K562 (cell line): ENCODE results near the gene GTPBP8. TPM values are rescaled to one million over a fixed set of nuclear protein-coding genes. Genes with fewer than 3 reads are reported as not detected.

Source experiments
- ATAC-seq: fragments of 200-7000 bp; cut with Tn5 transposase; 3 replicates; pipeline ENCODE4 v1.9.1; 2020; ENCODE audit warnings: moderate library complexity
- BruUV-seq: library from RNA; stranded (reverse); fragments of 400-500 nt; replicated peaks from 2 replicates; lab custom pipeline; 2021; lab: Mats Ljungman, UMichigan
- CTCF ChIA-PET: fragments of 300-600 bp; formaldehyde crosslinking; extraction: SDS; loops from one replicate; lab custom pipeline; 2021; ENCODE audit warnings: low intra/inter-chr PET ratio; lab: Yijun Ruan, JAX
- POLR2A ChIA-PET: fragments of 300-600, 350-650 bp; sonication (Branson Sonifier 250); formaldehyde crosslinking; extraction: SDS; loops from one replicate; lab custom pipeline; 2021; ENCODE audit warnings: antibody characterized with exemption, inconsistent platforms; lab: Yijun Ruan, JAX
- DNase-seq, 4 experiments: peaks; one replicate each; pipeline versions ENCODE4 v3.0.0 to v3.0.0-alpha.2; 2011 to 2018; ENCODE audit warnings: low spot score in 3 of 4, mixed read lengths in 3 of 4; ENCODE audit errors: extremely low read depth in 1 of 4
- FAIRE-seq: peaks from 2 replicates; lab custom pipeline; 2011; peaks lifted over from hg19 to GRCh38; lab: Jason Lieb, UNC
- H2AFZ ChIP-seq: 2 replicates; pipeline ENCODE4 v1.6.0; 2011; ENCODE audit warnings: low read depth, low read length, control low read depth, inconsistent platforms
- H3K27ac ChIP-seq: fragments of 200-600 bp; 3 replicates; pipeline ENCODE4 v1.8.0; 2011; ENCODE audit warnings: low read depth, mild to moderate bottlenecking, control low read depth, inconsistent platforms, low read length, moderate library complexity, mixed read lengths; ENCODE audit errors: extremely low read depth
- H3K27me3 ChIP-seq, 2 experiments: fragments of 300-600 bp in 1 of 2; 2 replicates in 1 of 2; 3 replicates in 1 of 2; pipeline versions ENCODE4 v1.6.0 to v1.8.0; 2011; ENCODE audit warnings: inconsistent platforms in 2 of 2, low read length in 2 of 2, mild to moderate bottlenecking in 1 of 2, mixed read lengths in 1 of 2, moderate library complexity in 1 of 2; ENCODE audit not compliant: control insufficient read depth in 2 of 2, insufficient read depth in 2 of 2
- H3K36me3 ChIP-seq: fragments of 300-600 bp; 3 replicates; pipeline ENCODE4 v1.8.0; 2011; ENCODE audit warnings: mild to moderate bottlenecking, low read length, inconsistent platforms; ENCODE audit not compliant: control insufficient read depth, insufficient read depth
- H3K4me1 ChIP-seq, 2 experiments: fragments of 200-600 bp in 1 of 2; replicated peaks in 1 of 2; 2 replicates in 1 of 2; 3 replicates in 1 of 2; pipeline versions ENCODE4 v1.5.1 to v1.8.0; 2011; ENCODE audit warnings: inconsistent platforms in 2 of 2, low read length in 2 of 2, mild to moderate bottlenecking in 1 of 2, mixed read lengths in 1 of 2, moderate library complexity in 1 of 2; ENCODE audit not compliant: control insufficient read depth in 2 of 2, insufficient read depth in 2 of 2
- H3K4me2 ChIP-seq: 2 replicates; pipeline ENCODE4 v1.6.1; 2011; ENCODE audit warnings: low read length, control low read depth, inconsistent platforms, mixed read lengths; ENCODE audit not compliant: insufficient read depth
- H3K4me3 ChIP-seq: fragments of 200-600 bp; sonication (generic), shearing (Covaris generic); 2 replicates; pipeline ENCODE4 v1.5.1; 2016; ENCODE audit warnings: control low read depth, inconsistent platforms
- H3K79me2 ChIP-seq: fragments of 200-600 bp; 3 replicates; pipeline ENCODE4 v1.8.0; 2011; ENCODE audit warnings: low read length, inconsistent platforms; ENCODE audit not compliant: control insufficient read depth, insufficient read depth
- H3K9ac ChIP-seq, 2 experiments: 2 replicates each; pipeline versions ENCODE4 v1.6.0 to v1.6.1; 2011; ENCODE audit warnings: low read depth in 2 of 2, low read length in 2 of 2, control low read depth in 1 of 2, inconsistent platforms in 1 of 2, mild to moderate bottlenecking in 1 of 2, mixed read lengths in 1 of 2; ENCODE audit not compliant: insufficient read depth in 1 of 2
- H3K9me1 ChIP-seq: one replicate; pipeline ENCODE4 v1.6.0; 2011; ENCODE audit warnings: inconsistent platforms, mild to moderate bottlenecking, low read length, moderate library complexity; ENCODE audit not compliant: control insufficient read depth, insufficient read depth
- H3K9me3 ChIP-seq: replicated peaks from 2 replicates; pipeline ENCODE4 v1.5.1; 2011; ENCODE audit warnings: low read depth, low read length, inconsistent platforms; ENCODE audit not compliant: control insufficient read depth, insufficient read depth
- H4K20me1 ChIP-seq: replicated peaks from 2 replicates; pipeline ENCODE4 v1.6.1; 2011; ENCODE audit warnings: low read length, inconsistent platforms, mixed read lengths; ENCODE audit not compliant: control insufficient read depth, insufficient read depth
- BCLAF1 ChIP-seq, 2 experiments: fragments of 450-650 bp in 1 of 2; IDR thresholded peaks; 2 replicates each; pipeline ENCODE4 v1.6.1; 2011 to 2017; ENCODE audit warnings: low read depth in 2 of 2, antibody characterized with exemption in 1 of 2, borderline replicate concordance in 1 of 2, low read length in 1 of 2, mild to moderate bottlenecking in 1 of 2, mixed read lengths in 1 of 2; ENCODE audit not compliant: control insufficient read depth in 1 of 2
- DMBX1 ChIP-seq: fragments of 250-450 bp; sonication (Bioruptor Pico); IDR thresholded peaks from 2 replicates; pipeline ENCODE4 v1.8.0; 2022; ENCODE audit warnings: inconsistent platforms, mild to moderate bottlenecking, moderate library complexity, borderline replicate concordance
- ETV1 ChIP-seq: fragments of 450-650 bp; conservative IDR thresholded peaks from 2 replicates; pipeline ENCODE4 v1.6.1; 2016; ENCODE audit warnings: missing genetic modification characterization, control low read depth, low read depth, missing compliant biosample characterization
- FOXJ2 ChIP-seq: fragments of 200-800 bp; sonication (Bioruptor generic); IDR thresholded peaks from 2 replicates; pipeline ENCODE4 v1.6.1; 2016; ENCODE audit warnings: missing genetic modification characterization, missing compliant biosample characterization
- IFI16 ChIP-seq: fragments of 250-450 bp; sonication (Bioruptor Pico); IDR thresholded peaks from 2 replicates; pipeline ENCODE4 v2.1.2; 2022; ENCODE audit warnings: mild to moderate bottlenecking, inconsistent platforms
- RBFOX2 ChIP-seq: fragments of 200-400 bp; formaldehyde crosslinking; IDR thresholded peaks from 2 replicates; pipeline ENCODE4 v1.6.1; 2017; ENCODE audit warnings: low read depth, mild to moderate bottlenecking, low read length, moderate library complexity
- RCOR1 ChIP-seq, 2 experiments: IDR thresholded peaks; 2 replicates each; pipeline ENCODE4 v1.6.1; 2012; ENCODE audit warnings: low read depth in 2 of 2, low read length in 2 of 2, borderline replicate concordance in 1 of 2, improper control_type of control experiment in 1 of 2
- TSHZ1 ChIP-seq: fragments of 250-450 bp; sonication (Bioruptor Pico); IDR thresholded peaks from 2 replicates; pipeline ENCODE4 v1.4.0; 2020; ENCODE audit warnings: mild to moderate bottlenecking, moderate library complexity
- ZBTB17 ChIP-seq: fragments of 450-650 bp; formaldehyde crosslinking; IDR thresholded peaks from 2 replicates; pipeline ENCODE4 v1.4.0; 2020; ENCODE audit warnings: mild to moderate bottlenecking
- ZFP30 ChIP-seq: fragments of 250-450 bp; sonication (Bioruptor Pico); IDR thresholded peaks from 2 replicates; pipeline ENCODE4 v1.8.0; 2022; ENCODE audit warnings: moderate library complexity, mild to moderate bottlenecking, inconsistent platforms, borderline replicate concordance
- ZNF124 ChIP-seq: sonication (generic); formaldehyde crosslinking; IDR thresholded peaks from 2 replicates; pipeline ENCODE4 v1.8.1; 2022; ENCODE audit warnings: missing genetic modification reagents
- ZNF384 ChIP-seq: IDR thresholded peaks from 2 replicates; pipeline ENCODE4 v1.6.1; 2012; ENCODE audit warnings: low read depth, low read length, improper control_type of control experiment
- ZNF740 ChIP-seq, 3 experiments: fragments of 200-800 bp in 1 of 3; sonication (Bioruptor generic) in 1 of 3; sonication (generic) in 1 of 3; formaldehyde crosslinking in 1 of 3; IDR thresholded peaks; 2 replicates each; pipeline versions ENCODE4 v1.6.1 to v1.8.0; 2016 to 2022; ENCODE audit warnings: mild to moderate bottlenecking in 2 of 3, missing compliant biosample characterization in 2 of 3, missing genetic modification characterization in 2 of 3, missing genetic modification reagents in 1 of 3
- ZSCAN29 ChIP-seq: fragments of 450-650 bp; IDR thresholded peaks from 2 replicates; pipeline ENCODE4 v1.6.1; 2017
- in situ Hi-C: fragments of 300-500 bp; cut with MboI; formaldehyde crosslinking; loops from 4 replicates; pipeline ENCODE4 v1.15.0; 2018; ENCODE audit warnings: inconsistent platforms, mixed read lengths
- intact Hi-C: fragments of 100-400 bp; cut with micrococcal nuclease; formaldehyde crosslinking; loops from 2 replicates; pipeline ENCODE4 v1.14.2; 2022
- polyA plus RNA-seq, 8 experiments: library from polyadenylated mRNA; depleted of rRNA in 4 of 8; stranded (reverse) in 5 of 8; unstranded in 3 of 8; fragments of >200 nt; fragmentation: Nextera tagmentation in 2 of 8; fragmentation: Illumina TruSeq in 1 of 8; extraction: Ambion mirVana in 2 of 8; extraction: Trizol in 1 of 8; gene quantifications; 2 replicates each; pipeline versions ENCODE4 v1.2.1 to v1.2.3, GENCODE V29; 2011 to 2014; ENCODE audit warnings: inconsistent platforms in 1 of 8, missing spikeins in 1 of 8
- total RNA-seq, 7 experiments: library from RNA; depleted of rRNA in 6 of 7; stranded (reverse); fragments of >200 nt in 6 of 7; fragmentation: Illumina TruSeq in 2 of 7; extraction: Trizol in 2 of 7; gene quantifications; 2 replicates each; pipeline versions ENCODE4 v1.2.1 to v1.2.3, GENCODE V29; 2011 to 2021; ENCODE audit warnings: low replicate concordance in 1 of 7

The GTPBP8 gene
- total and polyA plus RNA-seq, 9 of the 15 experiments (the other 6 are each of a cell fraction or from before 2014, with no cell fraction given): 14.0 to 33.3 (median 20.8) TPM

GRCh38 chr3:112976001-112976400 lies 14.8 kb upstream of the GTPBP8 start:
- Histone ChIP-seq H3K36me3 (no peaks in the 10 kb centered on the region), H3K27me3 (no peaks in the 10 kb centered on the region), H3K4me3 (no peak overlapping the region), H3K27ac (no peak overlapping the region), H2AFZ (no peak overlapping the region), H3K9ac (no peak overlapping the region), H3K9me1 (no peaks in the 10 kb centered on the region), H4K20me1 (no peaks in the 10 kb centered on the region), H3K9me3 (no peaks in the 10 kb centered on the region), H3K4me2 (no peak overlapping the region), H3K79me2 (no peaks in the 10 kb centered on the region), H3K4me1 (no peaks in the 10 kb centered on the region)
- ChIA-PET POLR2A (no interaction called here), CTCF (no interaction called here)
- in situ Hi-C loops: loop anchor here (5.0 kb wide), 1 partner anchor 244 kb away; no protein-coding TSS in a partner anchor
- BruUV-seq: no TSS peak
- no peak for FAIRE-seq
- no peak for ATAC-seq
- no peak for DNase-seq
- intact Hi-C loops: loop anchor here (5.0 to 10.0 kb wide), 2 partner anchors 121 to 164 kb away; no protein-coding TSS in a partner anchor
- TF ChIP-seq BCLAF1 (IDR thresholded peaks at IDR 0.05; ENCODE audit: borderline replicate concordance in 1 of 2, control insufficient read depth in 1 of 2, low read depth in 2 of 2, low read length in 1 of 2) (no peak), IFI16 (CRISPR knock-in tag) (no peak), RBFOX2 (no peak), ZSCAN29 (no peak), ZFP30 (CRISPR knock-in tag) (no peak), ZBTB17 (CRISPR knock-in tag) (no peak), ZNF384 (no peak), DMBX1 (no peak), ETV1 (tag) (no peak), RCOR1 (IDR thresholded peaks at IDR 0.05; ENCODE audit: borderline replicate concordance in 1 of 2, low read depth in 2 of 2, low read length in 2 of 2) (no peak), ZNF740 (CRISPR knock-in tag; IDR thresholded peaks at IDR 0.05) (no peak), ZNF740 (tag; IDR thresholded peaks at IDR 0.05) (no peak), TSHZ1 (CRISPR knock-in tag) (no peak), FOXJ2 (tag) (no peak), ZNF124 (CRISPR knock-in tag) (no peak)
